GM23338 (cell line): ENCODE results near the gene LRRC73. TPM values are rescaled to one million over a fixed set of nuclear protein-coding genes. Genes with fewer than 3 reads are reported as not detected.
"Not testable (repeated sequence)": the region's sequence is repeated elsewhere in the genome, so short reads cannot be mapped to it uniquely, and the experiment has no call there.

Experiments
- ATAC-seq: fragments of 200-7000 bp; cut with Tn5 transposase; 3 replicates; pipeline ENCODE4 v1.9.1; 2020
- DNase-seq: peaks from one replicate; pipeline ENCODE4 v3.0.0-alpha.2; 2015; ENCODE audit warnings: low spot score
- H2AFZ ChIP-seq: fragments of 200-600 bp; sonication (generic); 2 replicates; pipeline ENCODE4 v1.8.0; 2016; ENCODE audit warnings: antibody characterized with exemption, mild to moderate bottlenecking, moderate library complexity
- H3F3A ChIP-seq: fragments of 200-600 bp; sonication (generic); replicated peaks from 2 replicates; pipeline ENCODE4 v1.8.0; 2017; ENCODE audit warnings: antibody characterized with exemption, mixed run types, low read depth
- H3K27ac ChIP-seq: fragments of 200-600 bp; sonication (generic); 2 replicates; pipeline ENCODE4 v1.6.1; 2016; ENCODE audit warnings: low read depth
- H3K27me3 ChIP-seq: fragments of 200-600 bp; sonication (generic); 2 replicates; pipeline ENCODE4 v1.8.0; 2016; ENCODE audit warnings: mild to moderate bottlenecking, mixed run types, moderate library complexity; ENCODE audit not compliant: insufficient read depth
- H3K36me3 ChIP-seq: fragments of 200-600 bp; sonication (generic); 2 replicates; pipeline ENCODE4 v1.8.0; 2016; ENCODE audit warnings: mild to moderate bottlenecking; ENCODE audit not compliant: insufficient read depth
- H3K4me1 ChIP-seq: fragments of 200-600 bp; sonication (generic); 2 replicates; pipeline ENCODE4 v1.8.0; 2016; ENCODE audit warnings: mild to moderate bottlenecking, moderate library complexity; ENCODE audit not compliant: insufficient read depth
- H3K4me2 ChIP-seq: fragments of 200-600 bp; sonication (generic); 2 replicates; pipeline ENCODE4 v1.7.1; 2017; ENCODE audit warnings: mixed run types
- H3K4me3 ChIP-seq: fragments of 200-600 bp; sonication (generic); 2 replicates; pipeline ENCODE4 v1.6.1; 2016; ENCODE audit warnings: mixed run types
- H3K79me2 ChIP-seq: fragments of 200-600 bp; sonication (generic); replicated peaks from 2 replicates; pipeline ENCODE4 v1.8.0; 2017; ENCODE audit warnings: mild to moderate bottlenecking; ENCODE audit not compliant: insufficient read depth
- H3K9me2 ChIP-seq: fragments of 200-600 bp; sonication (generic); 2 replicates; pipeline ENCODE4 v1.8.0; 2017; ENCODE audit not compliant: insufficient read depth
- H4K20me1 ChIP-seq: fragments of 200-600 bp; sonication (generic); replicated peaks from 2 replicates; pipeline ENCODE4 v1.8.0; 2017; ENCODE audit warnings: mild to moderate bottlenecking; ENCODE audit not compliant: insufficient read depth
- H3K27ac Mint-ChIP-seq: 2 replicates; pipeline ENCODE4 v1.8.0; 2020; ENCODE audit warnings: inconsistent platforms, mild to moderate bottlenecking, moderate library complexity, mixed read lengths
- H3K27me3 Mint-ChIP-seq: 3 replicates; pipeline ENCODE4 v1.8.0; 2022; ENCODE audit warnings: low read depth, mild to moderate bottlenecking, moderate library complexity, mixed read lengths, inconsistent platforms; ENCODE audit not compliant: insufficient read depth, poor library complexity
- H3K36me3 Mint-ChIP-seq: 3 replicates; pipeline ENCODE4 v1.8.0; 2021; ENCODE audit warnings: low read depth, mild to moderate bottlenecking, inconsistent platforms, moderate library complexity, mixed read lengths
- H3K4me1 Mint-ChIP-seq: 3 replicates; pipeline ENCODE4 v1.8.0; 2020; ENCODE audit warnings: mild to moderate bottlenecking, inconsistent platforms, mixed read lengths
- H3K4me3 Mint-ChIP-seq: 3 replicates; pipeline ENCODE4 v1.8.0; 2021; ENCODE audit warnings: moderate library complexity, mild to moderate bottlenecking, inconsistent platforms, mixed read lengths
- H3K9me3 Mint-ChIP-seq: 3 replicates; pipeline ENCODE4 v1.8.0; 2020; ENCODE audit warnings: moderate library complexity, mild to moderate bottlenecking, inconsistent platforms, mixed read lengths
- polyA plus RNA-seq: library from polyadenylated mRNA; unstranded; fragments of >200 nt; fragmentation: Nextera tagmentation; extraction: Ambion mirVana; gene quantifications from 2 replicates; pipeline ENCODE4 v1.2.1, GENCODE V29; 2016
- total RNA-seq: library from RNA; depleted of rRNA; stranded (reverse); fragments of >200 nt; shearing (Covaris generic); gene quantifications from 2 replicates; pipeline ENCODE4 v1.2.3, GENCODE V29; 2014
- TF ChIP-seq, protein P1 (sequence below): fragments of 250-450 bp; sonication (Bioruptor Pico); IDR thresholded peaks from 2 replicates; pipeline ENCODE4 v1.5.0; 2020; ENCODE audit warnings: mild to moderate bottlenecking, moderate library complexity

LRRC73 gene
- total and polyA plus RNA-seq, 2 experiments from 2014 or later: 0.26 to 0.59 TPM

DNA sequence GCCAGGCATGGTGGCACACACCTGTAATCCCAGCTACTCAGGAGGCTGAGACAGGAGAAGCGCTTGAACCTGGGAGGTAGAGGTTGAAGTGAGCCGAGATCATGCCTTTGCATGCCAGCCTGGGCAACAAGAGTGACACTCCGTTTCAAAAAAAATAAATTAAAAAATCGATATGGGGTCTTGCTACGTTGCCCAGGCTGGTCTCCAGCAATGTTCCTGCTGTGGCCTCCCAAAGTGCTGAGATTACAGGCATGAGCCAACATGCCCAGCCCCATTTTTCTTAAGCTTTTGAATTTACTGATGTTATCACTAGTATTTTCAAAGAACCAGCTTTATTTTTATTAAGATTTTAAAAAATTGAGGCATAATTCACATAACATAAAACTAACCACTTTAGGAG, 30.4 kb upstream of the LRRC73 start (continued):
- TF ChIP-seq, protein P1, sequence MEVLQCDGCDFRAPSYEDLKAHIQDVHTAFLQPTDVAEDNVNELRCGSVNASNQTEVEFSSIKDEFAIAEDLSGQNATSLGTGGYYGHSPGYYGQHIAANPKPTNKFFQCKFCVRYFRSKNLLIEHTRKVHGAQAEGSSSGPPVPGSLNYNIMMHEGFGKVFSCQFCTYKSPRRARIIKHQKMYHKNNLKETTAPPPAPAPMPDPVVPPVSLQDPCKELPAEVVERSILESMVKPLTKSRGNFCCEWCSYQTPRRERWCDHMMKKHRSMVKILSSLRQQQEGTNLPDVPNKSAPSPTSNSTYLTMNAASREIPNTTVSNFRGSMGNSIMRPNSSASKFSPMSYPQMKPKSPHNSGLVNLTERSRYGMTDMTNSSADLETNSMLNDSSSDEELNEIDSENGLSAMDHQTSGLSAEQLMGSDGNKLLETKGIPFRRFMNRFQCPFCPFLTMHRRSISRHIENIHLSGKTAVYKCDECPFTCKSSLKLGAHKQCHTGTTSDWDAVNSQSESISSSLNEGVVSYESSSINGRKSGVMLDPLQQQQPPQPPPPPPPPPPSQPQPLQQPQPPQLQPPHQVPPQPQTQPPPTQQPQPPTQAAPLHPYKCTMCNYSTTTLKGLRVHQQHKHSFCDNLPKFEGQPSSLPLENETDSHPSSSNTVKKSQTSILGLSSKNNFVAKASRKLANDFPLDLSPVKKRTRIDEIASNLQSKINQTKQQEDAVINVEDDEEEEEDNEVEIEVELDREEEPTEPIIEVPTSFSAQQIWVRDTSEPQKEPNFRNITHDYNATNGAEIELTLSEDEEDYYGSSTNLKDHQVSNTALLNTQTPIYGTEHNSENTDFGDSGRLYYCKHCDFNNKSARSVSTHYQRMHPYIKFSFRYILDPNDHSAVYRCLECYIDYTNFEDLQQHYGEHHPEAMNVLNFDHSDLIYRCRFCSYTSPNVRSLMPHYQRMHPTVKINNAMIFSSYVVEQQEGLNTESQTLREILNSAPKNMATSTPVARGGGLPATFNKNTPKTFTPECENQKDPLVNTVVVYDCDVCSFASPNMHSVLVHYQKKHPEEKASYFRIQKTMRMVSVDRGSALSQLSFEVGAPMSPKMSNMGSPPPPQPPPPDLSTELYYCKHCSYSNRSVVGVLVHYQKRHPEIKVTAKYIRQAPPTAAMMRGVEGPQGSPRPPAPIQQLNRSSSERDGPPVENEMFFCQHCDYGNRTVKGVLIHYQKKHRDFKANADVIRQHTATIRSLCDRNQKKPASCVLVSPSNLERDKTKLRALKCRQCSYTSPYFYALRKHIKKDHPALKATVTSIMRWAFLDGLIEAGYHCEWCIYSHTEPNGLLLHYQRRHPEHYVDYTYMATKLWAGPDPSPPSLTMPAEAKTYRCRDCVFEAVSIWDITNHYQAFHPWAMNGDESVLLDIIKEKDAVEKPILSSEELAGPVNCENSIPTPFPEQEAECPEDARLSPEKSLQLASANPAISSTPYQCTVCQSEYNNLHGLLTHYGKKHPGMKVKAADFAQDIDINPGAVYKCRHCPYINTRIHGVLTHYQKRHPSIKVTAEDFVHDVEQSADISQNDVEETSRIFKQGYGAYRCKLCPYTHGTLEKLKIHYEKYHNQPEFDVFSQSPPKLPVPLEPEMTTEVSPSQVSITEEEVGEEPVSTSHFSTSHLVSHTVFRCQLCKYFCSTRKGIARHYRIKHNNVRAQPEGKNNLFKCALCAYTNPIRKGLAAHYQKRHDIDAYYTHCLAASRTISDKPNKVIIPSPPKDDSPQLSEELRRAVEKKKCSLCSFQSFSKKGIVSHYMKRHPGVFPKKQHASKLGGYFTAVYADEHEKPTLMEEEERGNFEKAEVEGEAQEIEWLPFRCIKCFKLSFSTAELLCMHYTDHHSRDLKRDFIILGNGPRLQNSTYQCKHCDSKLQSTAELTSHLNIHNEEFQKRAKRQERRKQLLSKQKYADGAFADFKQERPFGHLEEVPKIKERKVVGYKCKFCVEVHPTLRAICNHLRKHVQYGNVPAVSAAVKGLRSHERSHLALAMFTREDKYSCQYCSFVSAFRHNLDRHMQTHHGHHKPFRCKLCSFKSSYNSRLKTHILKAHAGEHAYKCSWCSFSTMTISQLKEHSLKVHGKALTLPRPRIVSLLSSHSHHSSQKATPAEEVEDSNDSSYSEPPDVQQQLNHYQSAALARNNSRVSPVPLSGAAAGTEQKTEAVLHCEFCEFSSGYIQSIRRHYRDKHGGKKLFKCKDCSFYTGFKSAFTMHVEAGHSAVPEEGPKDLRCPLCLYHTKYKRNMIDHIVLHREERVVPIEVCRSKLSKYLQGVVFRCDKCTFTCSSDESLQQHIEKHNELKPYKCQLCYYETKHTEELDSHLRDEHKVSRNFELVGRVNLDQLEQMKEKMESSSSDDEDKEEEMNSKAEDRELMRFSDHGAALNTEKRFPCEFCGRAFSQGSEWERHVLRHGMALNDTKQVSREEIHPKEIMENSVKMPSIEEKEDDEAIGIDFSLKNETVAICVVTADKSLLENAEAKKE (CRISPR knock-in tag): no peak

GRCh38 chr6:43539409-43539808, 29.3 kb upstream of the LRRC73 start:
- H4K20me1 ChIP-seq: peaks cover 13% of the 10 kb centered on the region
- H3K36me3 ChIP-seq: peaks cover 56% of the 10 kb centered on the region
- H3K4me1 ChIP-seq, H3K9me3 Mint-ChIP-seq, H3K27me3 ChIP-seq, H3K9me2 ChIP-seq, H3K4me2 ChIP-seq, H3K27ac ChIP-seq, H3K79me2 ChIP-seq, H3K4me3 ChIP-seq, H3K4me1 Mint-ChIP-seq, ATAC-seq, H3K27ac Mint-ChIP-seq, H2AFZ ChIP-seq, H3K27me3 Mint-ChIP-seq, H3K4me3 Mint-ChIP-seq, DNase-seq, H3F3A ChIP-seq: not testable (repeated sequence)
- H3K36me3 Mint-ChIP-seq: peaks cover 73% of the 10 kb centered on the region

DNA sequence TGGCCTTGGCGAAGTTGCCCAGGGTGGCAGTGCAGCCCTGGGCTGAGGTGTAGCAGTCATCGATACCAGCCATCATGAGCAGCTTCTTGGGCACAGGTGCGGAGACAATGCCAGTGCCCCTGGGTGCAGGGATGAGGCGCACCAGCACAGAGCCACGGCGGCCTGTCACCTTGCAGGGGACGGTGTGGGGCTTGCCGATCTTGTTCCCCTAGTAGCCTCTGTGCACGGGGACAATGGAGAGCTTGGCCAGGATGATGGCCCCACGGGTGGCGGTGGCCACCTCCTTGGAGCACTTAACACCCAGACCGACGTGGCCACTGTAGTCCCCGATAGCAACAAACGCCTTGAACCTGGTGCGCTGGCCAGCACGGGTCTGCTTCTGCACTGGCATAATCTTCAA, 28.8 kb upstream of the LRRC73 start:
- H4K20me1 ChIP-seq: peaks cover 13% of the 10 kb centered on the region
- not testable (repeated sequence) for H3K4me2 ChIP-seq, H3K27ac Mint-ChIP-seq, H3K79me2 ChIP-seq, H3K9me2 ChIP-seq, H3K4me3 ChIP-seq, H3K27me3 Mint-ChIP-seq, H3K27ac ChIP-seq, ATAC-seq, H3K27me3 ChIP-seq, H3K4me3 Mint-ChIP-seq, H3K4me1 ChIP-seq, H3F3A ChIP-seq, H3K4me1 Mint-ChIP-seq, H3K9me3 Mint-ChIP-seq, H2AFZ ChIP-seq, DNase-seq
- peaks cover 71% of the 10 kb centered on the region for H3K36me3 Mint-ChIP-seq
- H3K36me3 ChIP-seq: peaks cover 55% of the 10 kb centered on the region
